SK-N-MC (cell line): Measurements from ENCODE around the gene IRF2BPL.

Source experiments
- DNase-seq: peaks from one replicate; pipeline ENCODE4 v3.0.0-alpha.2; 2011; ENCODE audit warnings: low read depth, low spot score
- H3K27ac ChIP-seq: fragments of 200-600 bp; sonication (generic); 2 replicates; pipeline ENCODE4 v1.5.1; 2016; ENCODE audit warnings: mixed run types
- H3K36me3 ChIP-seq: fragments of 200-600 bp; sonication (generic); 2 replicates; pipeline ENCODE4 v1.6.1; 2017; ENCODE audit warnings: antibody characterized with exemption, low read length, mixed read lengths; ENCODE audit not compliant: insufficient read depth
- H3K4me3 ChIP-seq: fragments of 200-600 bp; sonication (generic); 2 replicates; pipeline ENCODE4 v1.5.1; 2016
- H3K9ac ChIP-seq: fragments of 200-600 bp; sonication (generic); 2 replicates; pipeline ENCODE4 v1.8.0; 2017; ENCODE audit warnings: mixed run types, mixed read lengths; ENCODE audit not compliant: insufficient read length
- H3K9me3 ChIP-seq: fragments of 200-600 bp; sonication (generic); 2 replicates; pipeline ENCODE4 v1.6.1; 2017; ENCODE audit warnings: low read depth, mild to moderate bottlenecking, antibody characterized with exemption, low read length, moderate library complexity, mixed read lengths
- EZH2 ChIP-seq: fragments of 200-600 bp; sonication (generic); IDR thresholded peaks from one replicate; pipeline ENCODE4 v1.6.1; 2017; ENCODE audit warnings: antibody characterized with exemption
- FOXP2 ChIP-seq: optimal IDR thresholded peaks from 2 replicates; pipeline ENCODE3; 2011; ENCODE audit warnings: mild to moderate bottlenecking, moderate library complexity; ENCODE audit not compliant: insufficient read depth; ENCODE audit errors: extremely low read length, control extremely low read depth
- POLR2AphosphoS5 ChIP-seq: IDR thresholded peaks from 2 replicates; pipeline ENCODE4 v1.6.1; 2012; ENCODE audit warnings: mild to moderate bottlenecking, low read depth, low read length, borderline replicate concordance

IRF2BPL gene

GRCh38 chr14:76997257-76997970 lies 31.1 kb downstream of the IRF2BPL start:
- Histone ChIP-seq H3K9ac (no peak overlapping the region), H3K4me3 (no peak overlapping the region), H3K9me3 (no peaks in the 10 kb centered on the region), H3K27ac (no peak overlapping the region), H3K36me3 (no peaks in the 10 kb centered on the region)
- TF ChIP-seq FOXP2 = no peak
- no peak for TF ChIP-seq EZH2
- no peak for TF ChIP-seq POLR2AphosphoS5
- DNase-seq = no peak

- H3K27ac ChIP-seq = no peak overlapping the region
- no peak overlapping the region for H3K4me3 ChIP-seq
- no peaks in the 10 kb centered on the region for H3K9me3 ChIP-seq
- no peak overlapping the region for H3K9ac ChIP-seq
- H3K36me3 ChIP-seq = no peaks in the 10 kb centered on the region
- TF ChIP-seq FOXP2 (no peak), EZH2 (no peak), POLR2AphosphoS5 (no peak)
- DNase-seq = no peak
Measured at GRCh38 chr14:76996563-76997146, 31.9 kb downstream of the IRF2BPL start.

GRCh38 chr14:76995279-76996035 lies 33.1 kb downstream of the IRF2BPL start:
- H3K36me3 ChIP-seq = no peaks in the 10 kb centered on the region
- H3K27ac ChIP-seq = no peak overlapping the region
- H3K9me3 ChIP-seq = no peaks in the 10 kb centered on the region
- DNase-seq = no peak
- no peak overlapping the region for H3K4me3 ChIP-seq
- TF ChIP-seq EZH2 (no peak), FOXP2 (no peak), POLR2AphosphoS5 (no peak)
- H3K9ac ChIP-seq = no peak overlapping the region

DNA sequence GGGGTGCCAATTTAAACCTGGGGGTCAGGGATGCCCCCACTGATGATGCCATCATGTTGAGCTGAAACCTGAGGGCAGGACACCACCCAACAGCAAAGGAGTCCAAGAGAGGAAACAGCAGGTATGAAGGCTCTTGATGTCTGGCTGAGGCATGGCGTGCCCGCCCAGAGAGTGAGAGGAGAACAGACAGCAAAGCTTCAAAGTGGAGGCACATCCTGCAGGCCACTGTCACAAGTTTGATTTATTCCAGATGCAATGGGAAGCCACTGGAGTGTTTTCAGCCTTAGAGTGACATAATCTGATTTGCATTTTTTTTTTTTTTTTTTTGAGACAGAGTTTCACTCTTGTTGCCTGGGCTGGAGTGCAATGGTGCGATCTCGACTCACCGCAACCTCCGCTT lies 34.8 kb downstream of the IRF2BPL start:
- Histone ChIP-seq H3K27ac (no peak overlapping the region), H3K4me3 (no peak overlapping the region), H3K36me3 (no peaks in the 10 kb centered on the region), H3K9me3 (no peaks in the 10 kb centered on the region), H3K9ac (no peak overlapping the region)
- TF ChIP-seq FOXP2 = no peak
- TF ChIP-seq POLR2AphosphoS5 = no peak
- no peak for TF ChIP-seq EZH2
- no peak for DNase-seq

DNA sequence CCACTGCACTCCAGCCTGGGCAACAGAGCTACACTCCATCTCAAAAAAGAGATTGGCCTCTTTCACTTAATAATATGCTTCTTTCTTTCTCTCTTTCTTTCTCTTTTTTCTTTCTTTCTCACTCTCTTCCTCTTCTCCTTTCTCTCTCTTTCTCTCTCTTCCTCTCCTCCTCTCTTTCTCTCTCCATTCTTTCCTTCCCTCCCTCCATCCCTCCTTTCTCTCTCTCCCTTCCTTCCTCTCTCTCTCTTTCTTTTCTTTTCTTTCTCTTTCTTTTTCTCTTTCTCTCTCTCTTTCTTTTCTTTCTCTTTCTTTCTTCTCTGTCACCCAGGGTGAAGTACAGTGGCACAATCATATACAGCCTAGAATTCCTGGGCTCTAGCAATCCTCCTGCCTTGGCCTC lies 38.4 kb downstream of the IRF2BPL start:
- TF ChIP-seq FOXP2 (no peak), POLR2AphosphoS5 (no peak), EZH2 (no peak)
- H3K27ac ChIP-seq = no peak overlapping the region
- no peak for DNase-seq
- H3K4me3 ChIP-seq = no peak overlapping the region
- H3K9me3 ChIP-seq = no peaks in the 10 kb centered on the region
- H3K9ac ChIP-seq = no peak overlapping the region
- H3K36me3 ChIP-seq = no peaks in the 10 kb centered on the region

GRCh38 chr14:76987956-76988520 lies 40.5 kb downstream of the IRF2BPL start:
- no peak overlapping the region for H3K9ac ChIP-seq
- H3K4me3 ChIP-seq = no peak overlapping the region
- no peak overlapping the region for H3K27ac ChIP-seq
- DNase-seq = no peak
- TF ChIP-seq FOXP2 = no peak
- no peak for TF ChIP-seq EZH2
- TF ChIP-seq POLR2AphosphoS5 = no peak
- H3K36me3 ChIP-seq = no peaks in the 10 kb centered on the region
- H3K9me3 ChIP-seq = no peaks in the 10 kb centered on the region

- TF ChIP-seq FOXP2 = no peak
- no peak for TF ChIP-seq EZH2
- TF ChIP-seq POLR2AphosphoS5 = no peak
- Histone ChIP-seq H3K27ac (no peak overlapping the region), H3K9ac (no peak overlapping the region), H3K4me3 (no peak overlapping the region), H3K9me3 (no peaks in the 10 kb centered on the region), H3K36me3 (no peaks in the 10 kb centered on the region)
- DNase-seq = no peak
Measured at GRCh38 chr14:76986231-76986565, 42.3 kb downstream of the IRF2BPL start.

GRCh38 chr14:76985540-76986230 lies 42.8 kb downstream of the IRF2BPL start:
- DNase-seq = no peak
- Histone ChIP-seq H3K4me3 (no peak overlapping the region), H3K9ac (no peak overlapping the region), H3K27ac (no peak overlapping the region), H3K36me3 (no peaks in the 10 kb centered on the region), H3K9me3 (no peaks in the 10 kb centered on the region)
- TF ChIP-seq EZH2 = no peak
- TF ChIP-seq POLR2AphosphoS5 = no peak
- TF ChIP-seq FOXP2 = no peak
